Measurements from ENCODE around the gene OAT. TPM values are rescaled to one million over a fixed set of nuclear protein-coding genes. Genes with fewer than 3 reads are reported as not detected.

Gene OAT
- total and polyA plus RNA-seq, 2 donors (not counting 3 experiments of a cell fraction or from before 2014, with no cell fraction given) = 69.9 to 90.8 TPM

- CTCF ChIA-PET = interaction anchor here (1.6 kb wide), 1 partner anchor 20 kb away, joined by 5 read pairs; no protein-coding TSS in a partner anchor
- DNase-seq (ENCODE audit: low read depth, low spot score) (no peak), FAIRE-seq (no peak)
- no peak overlapping the region for H3K4me3 ChIP-seq (replicated peaks in 1 of 3; ENCODE audit: insufficient read depth in 1 of 3, low read depth in 1 of 3, low read length in 3 of 3)
- H3K27me3 ChIP-seq (ENCODE audit: control insufficient read depth in 2 of 2, insufficient read depth in 2 of 2, low read length in 2 of 2) = peaks cover 6 to 7% of the 10 kb centered on the region in 2 experiments
- H3K79me2 ChIP-seq (ENCODE audit: control insufficient read depth, insufficient read depth, low read length) = no peaks in the 10 kb centered on the region
- no peaks in the 10 kb centered on the region for H3K9me1 ChIP-seq (replicated peaks; ENCODE audit: control insufficient read depth, extremely low read depth, insufficient read depth, low read length)
- POLR2A ChIA-PET = no interaction called here
- intact Hi-C loops (cut with micrococcal nuclease) (no loop called here), dilution Hi-C loops (cut with MboI; ENCODE audit: extremely low pct_ligation_motif_present, low sequenced_read_pairs) (no loop called here)
- TF ChIP-seq GATA2 (IDR thresholded peaks at IDR 0.05; ENCODE audit: insufficient read depth, insufficient read length, low read depth, low read length) = no peak
- TF ChIP-seq EZH2 (IDR thresholded peaks at IDR 0.05; ENCODE audit: borderline replicate concordance, low read depth, low read length, severe bottlenecking) = no peak
- no peak for TF ChIP-seq FOS (IDR thresholded peaks at IDR 0.05; ENCODE audit: borderline replicate concordance, insufficient read depth, low read length)
- TF ChIP-seq, protein P1, sequence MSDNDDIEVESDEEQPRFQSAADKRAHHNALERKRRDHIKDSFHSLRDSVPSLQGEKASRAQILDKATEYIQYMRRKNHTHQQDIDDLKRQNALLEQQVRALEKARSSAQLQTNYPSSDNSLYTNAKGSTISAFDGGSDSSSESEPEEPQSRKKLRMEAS (IDR thresholded peaks at IDR 0.05; ENCODE audit: insufficient read depth, insufficient read length) = no peak
- TF ChIP-seq POLR2AphosphoS5 (IDR thresholded peaks at IDR 0.05; ENCODE audit: insufficient read depth, low read depth, low read length) = no peak
- no peak for TF ChIP-seq JUN (IDR thresholded peaks at IDR 0.05; ENCODE audit: borderline replicate concordance, insufficient read depth, insufficient read length, low read depth)
- no peak for TF ChIP-seq POLR2A (IDR thresholded peaks at IDR 0.05; ENCODE audit: low read depth, low read length)
- TF ChIP-seq MYC (IDR thresholded peaks at IDR 0.05; ENCODE audit: low read depth, low read length) = no peak
- TF ChIP-seq CTCF (IDR thresholded peaks at IDR 0.05; ENCODE audit: extremely low read depth in 1 of 2, insufficient read depth in 1 of 2, low read depth in 1 of 2, low read length in 2 of 2) = no peak
- H3K27ac ChIP-seq (ENCODE audit: insufficient read depth, low read depth, low read length) = no peak overlapping the region
- H3K36me3 ChIP-seq (ENCODE audit: control insufficient read depth in 2 of 2, extremely low read depth in 1 of 2, insufficient read depth in 2 of 2, low read length in 2 of 2) = no peaks in the 10 kb centered on the region
- no peak overlapping the region for H2AFZ ChIP-seq (ENCODE audit: low read depth, low read length)
- no peaks in the 10 kb centered on the region for H3K9me3 ChIP-seq (replicated peaks; ENCODE audit: control insufficient read depth, insufficient read depth, low read length)
- no peak overlapping the region for H3K4me2 ChIP-seq (ENCODE audit: insufficient read depth, low read length)
- no peaks in the 10 kb centered on the region for H4K20me1 ChIP-seq (replicated peaks; ENCODE audit: control insufficient read depth, extremely low read depth, insufficient read depth, low read length)
- no peak overlapping the region for H3K9ac ChIP-seq (replicated peaks; ENCODE audit: extremely low read depth, insufficient read depth, low read length)
- BruUV-seq (replicated peaks) = no TSS peak
- H3K4me1 ChIP-seq (ENCODE audit: control insufficient read depth, extremely low read depth, insufficient read depth, low read length) = peaks cover 2% of the 10 kb centered on the region
These were observed 5.1 kb upstream of the OAT start for GRCh38 chr10:124423813-124424212.
